OCI-LY3 (cell line): ENCODE data around the gene MTHFD2.

ENCODE experiments used
- CTCF ChIP-seq: fragments of 200-600, 300-600 bp; sonication (generic); IDR thresholded peaks from 2 replicates; pipeline ENCODE4 v1.5.1; 2014; ENCODE audit warnings: antibody characterized with exemption, low read length, low read depth
- EZH2phosphoT487 ChIP-seq: fragments of 200-600 bp; shearing (Covaris generic); IDR thresholded peaks from 2 replicates; pipeline ENCODE4 v1.6.1; 2018; ENCODE audit warnings: antibody characterized with exemption, mixed run types, low read depth

- TF ChIP-seq CTCF: no peak
- no peak for TF ChIP-seq EZH2phosphoT487
These were observed 14.4 kb downstream of the MTHFD2 start for GRCh38 chr2:74212702-74213410.
